OCI-LY3 (cell line): Measurements from ENCODE around the gene RHOH.

Source experiments
- EZH2phosphoT487 ChIP-seq: fragments of 200-600 bp; shearing (Covaris generic); IDR thresholded peaks from 2 replicates; pipeline ENCODE4 v1.6.1; 2018; ENCODE audit warnings: antibody characterized with exemption, mixed run types, low read depth
- TF ChIP-seq, protein P1 (sequence below): fragments of 200-600, 300-600 bp; sonication (generic); IDR thresholded peaks from 2 replicates; pipeline ENCODE4 v1.5.1; 2014; ENCODE audit warnings: antibody characterized with exemption, low read length, low read depth

DNA sequence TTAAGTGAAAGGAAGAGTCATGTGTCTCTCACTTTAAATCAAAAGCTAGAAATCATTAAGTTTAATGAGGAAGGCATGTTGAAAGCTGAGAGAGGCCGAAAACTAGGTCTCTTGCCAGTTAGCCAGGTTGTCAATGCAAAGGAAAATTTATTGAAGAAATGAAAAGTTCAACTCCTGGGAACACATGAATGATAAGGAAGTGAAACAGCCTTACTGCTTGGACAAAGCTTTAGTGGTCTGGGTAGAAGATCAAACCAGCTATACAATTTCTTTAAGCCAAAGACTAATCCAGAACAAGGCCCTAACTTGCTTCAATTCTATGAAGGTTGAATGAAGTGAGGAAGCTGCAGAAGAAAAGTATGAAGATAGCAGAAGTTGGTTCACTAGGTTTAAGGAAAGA, 24.9 kb downstream of the RHOH start:
- TF ChIP-seq, protein P1, sequence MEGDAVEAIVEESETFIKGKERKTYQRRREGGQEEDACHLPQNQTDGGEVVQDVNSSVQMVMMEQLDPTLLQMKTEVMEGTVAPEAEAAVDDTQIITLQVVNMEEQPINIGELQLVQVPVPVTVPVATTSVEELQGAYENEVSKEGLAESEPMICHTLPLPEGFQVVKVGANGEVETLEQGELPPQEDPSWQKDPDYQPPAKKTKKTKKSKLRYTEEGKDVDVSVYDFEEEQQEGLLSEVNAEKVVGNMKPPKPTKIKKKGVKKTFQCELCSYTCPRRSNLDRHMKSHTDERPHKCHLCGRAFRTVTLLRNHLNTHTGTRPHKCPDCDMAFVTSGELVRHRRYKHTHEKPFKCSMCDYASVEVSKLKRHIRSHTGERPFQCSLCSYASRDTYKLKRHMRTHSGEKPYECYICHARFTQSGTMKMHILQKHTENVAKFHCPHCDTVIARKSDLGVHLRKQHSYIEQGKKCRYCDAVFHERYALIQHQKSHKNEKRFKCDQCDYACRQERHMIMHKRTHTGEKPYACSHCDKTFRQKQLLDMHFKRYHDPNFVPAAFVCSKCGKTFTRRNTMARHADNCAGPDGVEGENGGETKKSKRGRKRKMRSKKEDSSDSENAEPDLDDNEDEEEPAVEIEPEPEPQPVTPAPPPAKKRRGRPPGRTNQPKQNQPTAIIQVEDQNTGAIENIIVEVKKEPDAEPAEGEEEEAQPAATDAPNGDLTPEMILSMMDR: no peak
- TF ChIP-seq EZH2phosphoT487: no peak
